HepG2 (cell line): ENCODE data around the gene GTSF1L. TPM values are rescaled to one million over a fixed set of nuclear protein-coding genes. Genes with fewer than 3 reads are reported as not detected.

ENCODE experiments used
- ATAC-seq: fragments of 200-7000 bp; cut with Tn5 transposase; 3 replicates; pipeline ENCODE4 v1.9.1; 2020; ENCODE audit warnings: mild to moderate bottlenecking, moderate library complexity
- BruUV-seq: library from RNA; stranded (reverse); fragments of 400-500 nt; replicated peaks from 2 replicates; lab custom pipeline; 2021; lab: Mats Ljungman, UMichigan
- CTCF ChIA-PET: fragments of 300-600 bp; formaldehyde crosslinking; extraction: SDS; loops from one replicate; lab custom pipeline; 2021; ENCODE audit warnings: low total read pairs, inconsistent platforms, low intra/inter-chr PET ratio; lab: Yijun Ruan, JAX
- POLR2A ChIA-PET: fragments of 350-600 bp; sonication (Branson Sonifier 250); formaldehyde crosslinking; loops from one replicate; lab custom pipeline; 2020; ENCODE audit warnings: antibody characterized with exemption, inconsistent platforms; lab: Yijun Ruan, JAX
- DNase-seq: peaks from one replicate; pipeline ENCODE4 v3.0.0-alpha.2; 2015; ENCODE audit warnings: low spot score
- FAIRE-seq: peaks from 3 replicates; lab custom pipeline; 2011; peaks lifted over from hg19 to GRCh38; lab: Jason Lieb, UNC
- H2AFZ ChIP-seq: one replicate; pipeline ENCODE4 v1.6.1; 2011; ENCODE audit warnings: low read length, inconsistent platforms
- H3K27ac ChIP-seq: fragments of 300-600 bp; 3 replicates; pipeline ENCODE4 v1.8.0; 2011; ENCODE audit warnings: mixed run types, mild to moderate bottlenecking, mixed read lengths, low read length, inconsistent platforms; ENCODE audit not compliant: insufficient read depth; ENCODE audit errors: extremely low read length
- H3K27me3 ChIP-seq, 2 experiments: fragments of 200-600 bp in 1 of 2; 2 replicates in 1 of 2; 3 replicates in 1 of 2; pipeline versions ENCODE4 v1.6.0 to v1.8.0; 2011; ENCODE audit warnings: low read length in 2 of 2, mild to moderate bottlenecking in 2 of 2, moderate library complexity in 2 of 2, inconsistent platforms in 1 of 2; ENCODE audit not compliant: insufficient read depth in 2 of 2, control insufficient read depth in 1 of 2
- H3K36me3 ChIP-seq, 2 experiments: fragments of 200-600 bp in 1 of 2; replicated peaks in 1 of 2; 2 replicates in 1 of 2; 3 replicates in 1 of 2; pipeline versions ENCODE4 v1.5.1 to v1.8.0; 2011; ENCODE audit warnings: low read length in 2 of 2, inconsistent platforms in 1 of 2; ENCODE audit not compliant: insufficient read depth in 2 of 2, control insufficient read depth in 1 of 2
- H3K4me1 ChIP-seq: 2 replicates; pipeline ENCODE4 v1.5.1; 2012; ENCODE audit warnings: low read length, inconsistent platforms; ENCODE audit not compliant: insufficient read depth
- H3K4me2 ChIP-seq: 2 replicates; pipeline ENCODE4 v1.6.0; 2011; ENCODE audit warnings: low read depth, low read length, inconsistent platforms
- H3K4me3 ChIP-seq, 3 experiments: fragments of 200-600 bp in 1 of 3; sonication (generic), shearing (Covaris generic) in 1 of 3; replicated peaks in 1 of 3; 2 replicates each; pipeline ENCODE4 v1.5.1; 2011 to 2016; ENCODE audit warnings: low read length in 3 of 3, inconsistent platforms in 2 of 3, low read depth in 2 of 3, mild to moderate bottlenecking in 2 of 3, control low read depth in 1 of 3, mixed read lengths in 1 of 3; ENCODE audit not compliant: insufficient read depth in 1 of 3
- H3K79me2 ChIP-seq: one replicate; pipeline ENCODE4 v1.6.1; 2011; ENCODE audit warnings: low read length, inconsistent platforms; ENCODE audit not compliant: insufficient read depth
- H3K9ac ChIP-seq: 2 replicates; pipeline ENCODE4 v1.6.0; 2011; ENCODE audit warnings: mild to moderate bottlenecking, low read depth, low read length, inconsistent platforms; ENCODE audit not compliant: insufficient read depth
- H3K9me3 ChIP-seq: 2 replicates; pipeline ENCODE4 v1.5.1; 2012; ENCODE audit warnings: mild to moderate bottlenecking, low read length
- H4K20me1 ChIP-seq: 2 replicates; pipeline ENCODE4 v1.6.0; 2011; ENCODE audit warnings: inconsistent platforms, mild to moderate bottlenecking, low read length, moderate library complexity; ENCODE audit not compliant: insufficient read depth
- CHCHD3 ChIP-seq: sonication (generic); formaldehyde crosslinking; IDR thresholded peaks from 2 replicates; pipeline ENCODE4 v1.8.0; 2022; ENCODE audit warnings: mild to moderate bottlenecking, missing genetic modification reagents, moderate library complexity
- E2F2 ChIP-seq: sonication (generic); formaldehyde crosslinking; IDR thresholded peaks from 2 replicates; pipeline ENCODE4 v1.4.0; 2020; ENCODE audit warnings: missing genetic modification reagents, borderline replicate concordance
- HDAC6 ChIP-seq: fragments of 200-600 bp; sonication (generic); IDR thresholded peaks from 2 replicates; pipeline ENCODE4 v1.7.0; 2017; ENCODE audit warnings: mild to moderate bottlenecking, antibody characterized with exemption, low read length, low read depth
- MYNN ChIP-seq: sonication (generic); formaldehyde crosslinking; IDR thresholded peaks from 2 replicates; pipeline ENCODE4 v1.4.0; 2020; ENCODE audit warnings: mild to moderate bottlenecking, low read depth, missing genetic modification reagents
- NRL ChIP-seq: sonication (generic); formaldehyde crosslinking; IDR thresholded peaks from 2 replicates; pipeline ENCODE4 v1.5.0; 2020; ENCODE audit warnings: missing genetic modification reagents, mild to moderate bottlenecking, moderate library complexity, borderline replicate concordance
- THYN1 ChIP-seq: sonication (generic); formaldehyde crosslinking; IDR thresholded peaks from 2 replicates; pipeline ENCODE4 v1.8.1; 2023; ENCODE audit warnings: low read depth, mild to moderate bottlenecking, moderate library complexity, missing genetic modification reagents, borderline replicate concordance
- WIZ ChIP-seq: sonication (generic); formaldehyde crosslinking; IDR thresholded peaks from 2 replicates; pipeline ENCODE4 v1.5.1; 2020; ENCODE audit warnings: mild to moderate bottlenecking, missing genetic modification reagents
- ZNF768 ChIP-seq: sonication (generic); formaldehyde crosslinking; IDR thresholded peaks from 2 replicates; pipeline ENCODE4 v1.4.0; 2020; ENCODE audit warnings: missing genetic modification reagents
- ZXDC ChIP-seq: sonication (generic); formaldehyde crosslinking; IDR thresholded peaks from 2 replicates; pipeline ENCODE4 v1.5.0; 2020; ENCODE audit warnings: mild to moderate bottlenecking, missing genetic modification reagents
- WGBS: methylation state at CpG from one replicate; pipeline ENCODE4 v1.1.6; 2017; ENCODE audit warnings: low lambda C conversion rate; 5-methylcytosine and 5-hydroxymethylcytosine counted together
- in situ Hi-C: cut with HindIII; loops from 2 replicates; pipeline ENCODE4 v1.10.0; 2017; ENCODE audit warnings: low pct_unique_long_range_greater_than_20kb; ENCODE audit not compliant: extremely low pct_ligation_motif_present
- intact Hi-C: fragments of 100-400 bp; cut with micrococcal nuclease; formaldehyde crosslinking; loops from one replicate; pipeline ENCODE4 v1.10.0; 2022; ENCODE audit not compliant: unreplicated experiment
- polyA plus RNA-seq, 8 experiments: library from polyadenylated mRNA; depleted of rRNA in 3 of 8; stranded (reverse) in 7 of 8; unstranded in 1 of 8; fragments of >200 nt; fragmentation: Illumina TruSeq in 4 of 8; extraction: Trizol in 4 of 8; gene quantifications; 2 replicates each; pipeline versions ENCODE4 v1.2.1 to v1.2.3, GENCODE V29; 2011 to 2016; ENCODE audit warnings: low read depth in 4 of 8, missing spikeins in 1 of 8, mixed read lengths in 1 of 8; ENCODE audit not compliant: insufficient read depth in 1 of 8
- total RNA-seq, 5 experiments: library from RNA; depleted of rRNA; stranded (reverse); fragments of >200 nt; fragmentation: Illumina TruSeq; extraction: Trizol; gene quantifications; 2 replicates each; pipeline ENCODE4 v1.2.3, GENCODE V29; 2016; ENCODE audit warnings: low read depth in 1 of 5
- TF ChIP-seq, protein P1 (sequence below): sonication (generic); formaldehyde crosslinking; IDR thresholded peaks from 2 replicates; pipeline ENCODE4; 2020; ENCODE audit warnings: missing genetic modification reagents, mild to moderate bottlenecking, borderline replicate concordance
- TF ChIP-seq, protein P2 (sequence below): sonication (generic); formaldehyde crosslinking; IDR thresholded peaks from 2 replicates; pipeline ENCODE4 v1.8.1; 2023; ENCODE audit warnings: mild to moderate bottlenecking, moderate library complexity, missing genetic modification reagents

GTSF1L gene
- total and polyA plus RNA-seq, 2 of the 13 experiments (the other 11 are each of a cell fraction or from before 2014, with no cell fraction given) = not detected

- Histone ChIP-seq H3K36me3 (no peaks in the 10 kb centered on the region), H3K9me3 (no peaks in the 10 kb centered on the region), H3K4me1 (peaks cover 18% of the 10 kb centered on the region), H3K4me2 (no peak overlapping the region), H3K27me3 (peaks cover 0 to 27% of the 10 kb centered on the region in 2 experiments; a peak in 2 of 5 replicates), H2AFZ (no peak overlapping the region), H3K9ac (no peak overlapping the region), H3K79me2 (no peaks in the 10 kb centered on the region), H4K20me1 (no peaks in the 10 kb centered on the region), H3K4me3 (no peak overlapping the region), H3K27ac (no peak overlapping the region)
- no peak for DNase-seq
- intact Hi-C loops (no loop called here), in situ Hi-C loops (no loop called here)
- BruUV-seq = no TSS peak
- no peak for FAIRE-seq
- ChIA-PET POLR2A (no interaction called here), CTCF (no interaction called here)
- 43% methylated on average over 7 of the region's 7 CpGs for WGBS
- ATAC-seq = no peak
- no peak for TF ChIP-seq THYN1 (CRISPR knock-in tag)
- no peak for TF ChIP-seq WIZ (CRISPR knock-in tag)
- TF ChIP-seq CHCHD3 (CRISPR knock-in tag) = no peak
- TF ChIP-seq ZXDC (CRISPR knock-in tag) = no peak
- TF ChIP-seq HDAC6 = no peak
- TF ChIP-seq ZNF768 (CRISPR knock-in tag) = no peak
- TF ChIP-seq, protein P1, sequence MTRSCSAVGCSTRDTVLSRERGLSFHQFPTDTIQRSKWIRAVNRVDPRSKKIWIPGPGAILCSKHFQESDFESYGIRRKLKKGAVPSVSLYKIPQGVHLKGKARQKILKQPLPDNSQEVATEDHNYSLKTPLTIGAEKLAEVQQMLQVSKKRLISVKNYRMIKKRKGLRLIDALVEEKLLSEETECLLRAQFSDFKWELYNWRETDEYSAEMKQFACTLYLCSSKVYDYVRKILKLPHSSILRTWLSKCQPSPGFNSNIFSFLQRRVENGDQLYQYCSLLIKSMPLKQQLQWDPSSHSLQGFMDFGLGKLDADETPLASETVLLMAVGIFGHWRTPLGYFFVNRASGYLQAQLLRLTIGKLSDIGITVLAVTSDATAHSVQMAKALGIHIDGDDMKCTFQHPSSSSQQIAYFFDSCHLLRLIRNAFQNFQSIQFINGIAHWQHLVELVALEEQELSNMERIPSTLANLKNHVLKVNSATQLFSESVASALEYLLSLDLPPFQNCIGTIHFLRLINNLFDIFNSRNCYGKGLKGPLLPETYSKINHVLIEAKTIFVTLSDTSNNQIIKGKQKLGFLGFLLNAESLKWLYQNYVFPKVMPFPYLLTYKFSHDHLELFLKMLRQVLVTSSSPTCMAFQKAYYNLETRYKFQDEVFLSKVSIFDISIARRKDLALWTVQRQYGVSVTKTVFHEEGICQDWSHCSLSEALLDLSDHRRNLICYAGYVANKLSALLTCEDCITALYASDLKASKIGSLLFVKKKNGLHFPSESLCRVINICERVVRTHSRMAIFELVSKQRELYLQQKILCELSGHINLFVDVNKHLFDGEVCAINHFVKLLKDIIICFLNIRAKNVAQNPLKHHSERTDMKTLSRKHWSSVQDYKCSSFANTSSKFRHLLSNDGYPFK (CRISPR knock-in tag) = no peak
- TF ChIP-seq, protein P2, sequence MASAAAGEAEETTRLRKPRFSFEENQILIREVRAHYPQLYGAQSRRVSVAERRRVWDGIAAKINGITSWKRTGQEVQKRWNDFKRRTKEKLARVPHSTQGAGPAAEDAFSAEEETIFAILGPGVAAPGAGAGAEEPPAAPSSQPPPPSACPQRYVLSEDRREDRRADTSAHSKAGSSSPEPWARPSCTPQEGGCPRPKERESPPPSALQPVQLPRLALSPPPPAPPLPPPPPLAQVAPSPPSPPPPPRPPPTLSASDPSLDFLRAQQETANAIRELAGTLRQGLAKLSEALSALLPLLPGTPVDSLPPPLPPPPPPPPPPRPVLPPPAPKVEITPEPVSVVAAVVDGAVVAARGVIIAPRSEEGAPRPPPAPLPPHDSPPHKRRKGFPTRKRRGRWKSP (CRISPR knock-in tag) = no peak
- no peak for TF ChIP-seq E2F2 (CRISPR knock-in tag)
- TF ChIP-seq MYNN = no peak
- no peak for TF ChIP-seq NRL (CRISPR knock-in tag)
Measured at GRCh38 chr20:43737925-43738324, 11.1 kb upstream of the GTSF1L start.
